ENCODE data around the gene SGCD.

The SGCD gene

GRCh38 chr5:156476678-156477077 lies 149.7 kb downstream of the SGCD start:
- H3K23ac ChIP-seq (ENCODE audit: low read length in 2 of 2): no peak overlapping the region
- no peak overlapping the region for H4K91ac ChIP-seq (ENCODE audit: low read length)
- no peaks in the 10 kb centered on the region for H3K79me1 ChIP-seq (replicated peaks; ENCODE audit: low read length, poor library complexity, severe bottlenecking)
- H3K14ac ChIP-seq (ENCODE audit: low read length in 2 of 2): no peak overlapping the region
- H3K27ac ChIP-seq (ENCODE audit: low read length, poor library complexity, severe bottlenecking): peak overlapping the region; percentile 81
- peak overlapping the region in 1 of 2 experiments; percentile 61 for H2BK12ac ChIP-seq (ENCODE audit: low read length in 2 of 2)
- peak overlapping the region; percentile 56 for H3K9ac ChIP-seq (ENCODE audit: low read length)
- no peak overlapping the region for H3K4me2 ChIP-seq (ENCODE audit: low read length, poor library complexity, severe bottlenecking)
- H2AK5ac ChIP-seq (ENCODE audit: low read length, severe bottlenecking): peak overlapping the region; percentile 31
- peak; percentile 3 for DNase-seq
- H4K8ac ChIP-seq (ENCODE audit: low read length): no peak overlapping the region
- H3K36me3 ChIP-seq (ENCODE audit: control insufficient read depth in 1 of 2, insufficient read depth in 2 of 2, low read depth in 1 of 2, low read length in 2 of 2): no peaks in the 10 kb centered on the region
- H2BK15ac ChIP-seq (ENCODE audit: low read depth, poor library complexity, severe bottlenecking): no peak overlapping the region
- WGBS: 100% methylated on average over 2 of the region's 2 CpGs
- peak overlapping the region; percentile 68 for H2BK5ac ChIP-seq (ENCODE audit: low read depth, low read length, poor library complexity, severe bottlenecking)
- H3K4me3 ChIP-seq (ENCODE audit: insufficient read depth in 1 of 2, low read depth in 1 of 2, low read length in 2 of 2): no peak overlapping the region
- peaks cover 9% of the 10 kb centered on the region for H3K4me1 ChIP-seq (ENCODE audit: control insufficient read depth, insufficient read depth, low read depth, low read length)
- H3K9me3 ChIP-seq (ENCODE audit: control insufficient read depth, low read length): no peaks in the 10 kb centered on the region
- no peak overlapping the region for H2AFZ ChIP-seq (ENCODE audit: low read depth, low read length)
- no peaks in the 10 kb centered on the region for H3K27me3 ChIP-seq (ENCODE audit: control insufficient read depth in 1 of 2, insufficient read depth in 1 of 2, low read length in 2 of 2)
- H3K4ac ChIP-seq (ENCODE audit: low read depth in 1 of 2, low read length in 2 of 2): peak overlapping the region in 1 of 2 experiments; percentile 66
- no peak overlapping the region for H2BK120ac ChIP-seq (ENCODE audit: low read depth, low read length)
- H3K18ac ChIP-seq (ENCODE audit: low read depth in 1 of 2, low read length in 2 of 2): no peak overlapping the region

GRCh38 chr5:156477196-156477595 lies 150.2 kb downstream of the SGCD start:
- H2AK5ac ChIP-seq (ENCODE audit: low read length, severe bottlenecking): no peak overlapping the region
- H2BK5ac ChIP-seq (ENCODE audit: low read depth, low read length, poor library complexity, severe bottlenecking): no peak overlapping the region
- no peak overlapping the region for H3K4ac ChIP-seq (ENCODE audit: low read depth in 1 of 2, low read length in 2 of 2)
- no peaks in the 10 kb centered on the region for H3K36me3 ChIP-seq (ENCODE audit: control insufficient read depth in 1 of 2, insufficient read depth in 2 of 2, low read depth in 1 of 2, low read length in 2 of 2)
- no peak overlapping the region for H2BK120ac ChIP-seq (ENCODE audit: low read depth, low read length)
- H3K23ac ChIP-seq (ENCODE audit: low read length in 2 of 2): no peak overlapping the region
- peak overlapping the region; percentile 7 for H3K27ac ChIP-seq (ENCODE audit: low read length, poor library complexity, severe bottlenecking)
- DNase-seq: peak; percentile 44
- no peaks in the 10 kb centered on the region for H3K79me1 ChIP-seq (replicated peaks; ENCODE audit: low read length, poor library complexity, severe bottlenecking)
- H3K4me3 ChIP-seq (ENCODE audit: insufficient read depth in 1 of 2, low read depth in 1 of 2, low read length in 2 of 2): no peak overlapping the region
- H3K4me1 ChIP-seq (ENCODE audit: control insufficient read depth, insufficient read depth, low read depth, low read length): peaks cover 11% of the 10 kb centered on the region
- H4K91ac ChIP-seq (ENCODE audit: low read length): no peak overlapping the region
- WGBS: 78% methylated on average over 1 of the region's 1 CpG
- H2BK12ac ChIP-seq (ENCODE audit: low read length in 2 of 2): no peak overlapping the region
- H4K8ac ChIP-seq (ENCODE audit: low read length): no peak overlapping the region
- H3K18ac ChIP-seq (ENCODE audit: low read depth in 1 of 2, low read length in 2 of 2): no peak overlapping the region
- no peak overlapping the region for H3K4me2 ChIP-seq (ENCODE audit: low read length, poor library complexity, severe bottlenecking)
- no peak overlapping the region for H3K14ac ChIP-seq (ENCODE audit: low read length in 2 of 2)
- H3K9ac ChIP-seq (ENCODE audit: low read length): peak overlapping the region; percentile 56
- H3K9me3 ChIP-seq (ENCODE audit: control insufficient read depth, low read length): no peaks in the 10 kb centered on the region
- no peak overlapping the region for H2AFZ ChIP-seq (ENCODE audit: low read depth, low read length)
- H2BK15ac ChIP-seq (ENCODE audit: low read depth, poor library complexity, severe bottlenecking): no peak overlapping the region
- H3K27me3 ChIP-seq (ENCODE audit: control insufficient read depth in 1 of 2, insufficient read depth in 1 of 2, low read length in 2 of 2): no peaks in the 10 kb centered on the region

GRCh38 chr5:156479849-156480248 lies 152.9 kb downstream of the SGCD start:
- Histone ChIP-seq H2BK120ac (ENCODE audit: low read depth, low read length) (peak overlapping the region; percentile 30), H3K79me1 (replicated peaks; ENCODE audit: low read length, poor library complexity, severe bottlenecking) (no peaks in the 10 kb centered on the region), H4K91ac (ENCODE audit: low read length) (no peak overlapping the region), H2AFZ (ENCODE audit: low read depth, low read length) (no peak overlapping the region), H3K4me2 (ENCODE audit: low read length, poor library complexity, severe bottlenecking) (no peak overlapping the region), H4K8ac (ENCODE audit: low read length) (peak overlapping the region; percentile 29), H3K9ac (ENCODE audit: low read length) (no peak overlapping the region), H3K14ac (ENCODE audit: low read length in 2 of 2) (no peak overlapping the region), H3K18ac (ENCODE audit: low read depth in 1 of 2, low read length in 2 of 2) (peak overlapping the region in 1 of 2 experiments; percentile 67), H3K23ac (ENCODE audit: low read length in 2 of 2) (no peak overlapping the region), H2BK5ac (ENCODE audit: low read depth, low read length, poor library complexity, severe bottlenecking) (no peak overlapping the region), H3K4ac (ENCODE audit: low read depth in 1 of 2, low read length in 2 of 2) (no peak overlapping the region), H3K4me3 (ENCODE audit: insufficient read depth in 1 of 2, low read depth in 1 of 2, low read length in 2 of 2) (no peak overlapping the region), H2BK12ac (ENCODE audit: low read length in 2 of 2) (peak overlapping the region in 1 of 2 experiments; percentile 79), H3K4me1 (ENCODE audit: control insufficient read depth, insufficient read depth, low read depth, low read length) (peaks cover 8% of the 10 kb centered on the region), H3K27me3 (ENCODE audit: control insufficient read depth in 1 of 2, insufficient read depth in 1 of 2, low read length in 2 of 2) (no peaks in the 10 kb centered on the region), H2BK15ac (ENCODE audit: low read depth, poor library complexity, severe bottlenecking) (no peak overlapping the region), H3K27ac (ENCODE audit: low read length, poor library complexity, severe bottlenecking) (no peak overlapping the region), H3K36me3 (ENCODE audit: control insufficient read depth in 1 of 2, insufficient read depth in 2 of 2, low read depth in 1 of 2, low read length in 2 of 2) (no peaks in the 10 kb centered on the region), H2AK5ac (ENCODE audit: low read length, severe bottlenecking) (peak overlapping the region; percentile 34), H3K9me3 (ENCODE audit: control insufficient read depth, low read length) (no peaks in the 10 kb centered on the region)
- 67% methylated on average over 1 of the region's 1 CpG for WGBS
- DNase-seq: peak; percentile 84

GRCh38 chr5:156481741-156482140 lies 154.8 kb downstream of the SGCD start:
- Histone ChIP-seq H4K8ac (ENCODE audit: low read length) (no peak overlapping the region), H3K4me2 (ENCODE audit: low read length, poor library complexity, severe bottlenecking) (no peak overlapping the region), H2AFZ (ENCODE audit: low read depth, low read length) (no peak overlapping the region), H3K36me3 (ENCODE audit: control insufficient read depth in 1 of 2, insufficient read depth in 2 of 2, low read depth in 1 of 2, low read length in 2 of 2) (no peaks in the 10 kb centered on the region), H3K23ac (ENCODE audit: low read length in 2 of 2) (no peak overlapping the region), H3K79me1 (replicated peaks; ENCODE audit: low read length, poor library complexity, severe bottlenecking) (no peaks in the 10 kb centered on the region), H3K9me3 (ENCODE audit: control insufficient read depth, low read length) (peaks cover under 1% of the 10 kb centered on the region), H3K18ac (ENCODE audit: low read depth in 1 of 2, low read length in 2 of 2) (peak overlapping the region in 1 of 2 experiments; percentile 16), H3K4me1 (ENCODE audit: control insufficient read depth, insufficient read depth, low read depth, low read length) (peaks cover 6% of the 10 kb centered on the region), H2BK15ac (ENCODE audit: low read depth, poor library complexity, severe bottlenecking) (no peak overlapping the region), H3K9ac (ENCODE audit: low read length) (no peak overlapping the region), H3K4me3 (ENCODE audit: insufficient read depth in 1 of 2, low read depth in 1 of 2, low read length in 2 of 2) (no peak overlapping the region), H4K91ac (ENCODE audit: low read length) (no peak overlapping the region), H3K27ac (ENCODE audit: low read length, poor library complexity, severe bottlenecking) (no peak overlapping the region), H2BK5ac (ENCODE audit: low read depth, low read length, poor library complexity, severe bottlenecking) (no peak overlapping the region), H3K14ac (ENCODE audit: low read length in 2 of 2) (no peak overlapping the region), H2AK5ac (ENCODE audit: low read length, severe bottlenecking) (no peak overlapping the region), H2BK120ac (ENCODE audit: low read depth, low read length) (no peak overlapping the region), H3K4ac (ENCODE audit: low read depth in 1 of 2, low read length in 2 of 2) (no peak overlapping the region), H2BK12ac (ENCODE audit: low read length in 2 of 2) (peak overlapping the region in 1 of 2 experiments; percentile 10), H3K27me3 (ENCODE audit: control insufficient read depth in 1 of 2, insufficient read depth in 1 of 2, low read length in 2 of 2) (no peaks in the 10 kb centered on the region)
- DNase-seq: no peak
- WGBS: 63% methylated on average over 3 of the region's 4 CpGs

All from mesenchymal stem cell (in vitro differentiated cells and primary cell).